OCI-LY7 (cell line): Measurements from ENCODE around the gene MAPRE3. TPM values are rescaled to one million over a fixed set of nuclear protein-coding genes. Genes with fewer than 3 reads are reported as not detected.

Experiments
- BruUV-seq: library from RNA; stranded (reverse); fragments of 400-500 nt; replicated peaks from 2 replicates; lab custom pipeline; 2021; lab: Mats Ljungman, UMichigan
- CTCF ChIA-PET: fragments of 300-600 bp; sonication (Branson Sonifier 250); formaldehyde crosslinking; loops from one replicate; lab custom pipeline; 2022; ENCODE audit warnings: antibody characterized with exemption; ENCODE audit not compliant: unreplicated experiment; lab: Charles Lee
- POLR2A ChIA-PET: fragments of 300-600 bp; sonication (Branson Sonifier 250); formaldehyde crosslinking; loops from one replicate; lab custom pipeline; 2022; ENCODE audit warnings: antibody characterized with exemption; lab: Charles Lee
- DNase-seq: peaks from one replicate; pipeline ENCODE4 v3.0.0-alpha.2; 2015; ENCODE audit warnings: low spot score
- H2AFZ ChIP-seq: fragments of 200-600 bp; sonication (generic), shearing (Covaris generic); 2 replicates; pipeline ENCODE4 v1.6.1; 2014; ENCODE audit warnings: mild to moderate bottlenecking, antibody characterized with exemption, low read length, moderate library complexity
- H3K27ac ChIP-seq: fragments of 200-600 bp; sonication (generic); 2 replicates; pipeline ENCODE4 v1.5.1; 2014; ENCODE audit warnings: mixed run types, low read depth, mild to moderate bottlenecking, moderate library complexity, low read length, inconsistent platforms; ENCODE audit not compliant: poor library complexity, severe bottlenecking
- H3K36me3 ChIP-seq: fragments of 200-600 bp; sonication (generic); 2 replicates; pipeline ENCODE4 v1.6.1; 2014; ENCODE audit warnings: mild to moderate bottlenecking, antibody characterized with exemption, low read length, moderate library complexity, mixed read lengths; ENCODE audit not compliant: insufficient read depth
- H3K4me1 ChIP-seq: fragments of 200-600 bp; sonication (generic); 2 replicates; pipeline ENCODE4 v1.5.1; 2014; ENCODE audit warnings: mild to moderate bottlenecking, low read length; ENCODE audit not compliant: insufficient read depth, poor library complexity, severe bottlenecking
- H3K4me2 ChIP-seq: fragments of 200-600 bp; sonication (generic); 2 replicates; pipeline ENCODE4 v1.6.1; 2014; ENCODE audit warnings: mild to moderate bottlenecking, low read length
- H3K4me3 ChIP-seq: fragments of 200-600 bp; sonication (generic); 2 replicates; pipeline ENCODE4 v1.5.1; 2014; ENCODE audit warnings: mild to moderate bottlenecking, low read depth, low read length; ENCODE audit not compliant: poor library complexity, severe bottlenecking
- H3K79me2 ChIP-seq: fragments of 200-600 bp; sonication (generic); 2 replicates; pipeline ENCODE4 v1.6.1; 2016; ENCODE audit warnings: low read depth, mild to moderate bottlenecking, low read length, moderate library complexity, mixed read lengths; ENCODE audit not compliant: insufficient read depth
- H3K9me2 ChIP-seq: fragments of 200-600 bp; sonication (generic); 2 replicates; pipeline ENCODE4 v1.6.1; 2016; ENCODE audit warnings: mild to moderate bottlenecking, low read length, mixed read lengths; ENCODE audit not compliant: insufficient read depth
- H3K9me3 ChIP-seq: fragments of 200-600 bp; sonication (generic); 2 replicates; pipeline ENCODE4 v1.6.1; 2014; ENCODE audit warnings: mild to moderate bottlenecking, mixed run types, low read length, mixed read lengths
- H4K20me1 ChIP-seq: fragments of 200-600 bp; sonication (generic); 2 replicates; pipeline ENCODE4 v1.6.1; 2014; ENCODE audit warnings: mild to moderate bottlenecking, antibody characterized with exemption, low read length, moderate library complexity, mixed read lengths; ENCODE audit not compliant: insufficient read depth
- EZH2phosphoT487 ChIP-seq: fragments of 200-600 bp; sonication (generic); IDR thresholded peaks from 2 replicates; pipeline ENCODE4 v1.6.1; 2018; ENCODE audit warnings: low read depth, borderline replicate concordance, mild to moderate bottlenecking, mixed run types, antibody characterized with exemption, low read length, moderate library complexity, mixed read lengths
- intact Hi-C: fragments of 100-400 bp; cut with micrococcal nuclease; formaldehyde crosslinking; loops from one replicate; pipeline ENCODE4 v1.10.0; 2022; ENCODE audit not compliant: unreplicated experiment
- total RNA-seq, 2 experiments: library from RNA; depleted of rRNA in 1 of 2; stranded (reverse); fragments of >200 nt in 1 of 2; shearing (Covaris generic) in 1 of 2; gene quantifications; 2 replicates each; pipeline ENCODE4 v1.2.3, GENCODE V29; 2014 to 2022
- TF ChIP-seq, protein P1 (sequence below): fragments of 200-600 bp; sonication (generic); conservative IDR thresholded peaks from 2 replicates; pipeline ENCODE4 v1.5.1; 2014; ENCODE audit warnings: mild to moderate bottlenecking, antibody characterized with exemption, low read length, moderate library complexity, mixed read lengths

Gene MAPRE3
- total RNA-seq, 2 experiments from 2014 or later = not detected

DNA sequence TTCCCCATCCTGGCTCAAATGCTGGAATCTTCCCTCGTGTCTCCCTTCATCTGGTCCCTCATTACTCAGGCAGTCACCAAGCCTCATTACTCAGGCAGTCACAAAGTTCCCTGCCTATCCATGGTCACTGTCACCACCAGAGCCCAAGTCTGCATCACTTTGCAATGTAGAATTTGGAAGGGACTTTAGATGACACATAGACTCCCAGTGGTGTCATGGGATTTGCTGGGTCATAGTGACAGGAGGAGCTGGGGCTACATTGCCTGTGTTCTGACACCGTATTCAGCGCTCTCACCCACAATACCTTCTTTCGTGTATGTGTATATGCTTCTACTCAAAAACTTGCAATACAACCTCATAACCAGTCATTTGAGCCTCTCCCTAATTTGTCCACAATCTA, 105.9 kb downstream of the MAPRE3 start:
- Histone ChIP-seq H3K4me1 (peaks cover 73% of the 10 kb centered on the region), H3K4me2 (no peak overlapping the region), H2AFZ (no peak overlapping the region; the same call in 1 of the 2 replicates), H3K79me2 (peaks cover 1% of the 10 kb centered on the region; the same call in 1 of the 2 replicates), H3K36me3 (no peaks in the 10 kb centered on the region), H3K27ac (peak overlapping the region; percentile 81), H3K9me2 (no peaks in the 10 kb centered on the region), H3K9me3 (no peaks in the 10 kb centered on the region), H4K20me1 (no peaks in the 10 kb centered on the region), H3K4me3 (no peak overlapping the region)
- no TSS peak for BruUV-seq
- no peak for DNase-seq
- TF ChIP-seq EZH2phosphoT487 = no peak
- TF ChIP-seq, protein P1, sequence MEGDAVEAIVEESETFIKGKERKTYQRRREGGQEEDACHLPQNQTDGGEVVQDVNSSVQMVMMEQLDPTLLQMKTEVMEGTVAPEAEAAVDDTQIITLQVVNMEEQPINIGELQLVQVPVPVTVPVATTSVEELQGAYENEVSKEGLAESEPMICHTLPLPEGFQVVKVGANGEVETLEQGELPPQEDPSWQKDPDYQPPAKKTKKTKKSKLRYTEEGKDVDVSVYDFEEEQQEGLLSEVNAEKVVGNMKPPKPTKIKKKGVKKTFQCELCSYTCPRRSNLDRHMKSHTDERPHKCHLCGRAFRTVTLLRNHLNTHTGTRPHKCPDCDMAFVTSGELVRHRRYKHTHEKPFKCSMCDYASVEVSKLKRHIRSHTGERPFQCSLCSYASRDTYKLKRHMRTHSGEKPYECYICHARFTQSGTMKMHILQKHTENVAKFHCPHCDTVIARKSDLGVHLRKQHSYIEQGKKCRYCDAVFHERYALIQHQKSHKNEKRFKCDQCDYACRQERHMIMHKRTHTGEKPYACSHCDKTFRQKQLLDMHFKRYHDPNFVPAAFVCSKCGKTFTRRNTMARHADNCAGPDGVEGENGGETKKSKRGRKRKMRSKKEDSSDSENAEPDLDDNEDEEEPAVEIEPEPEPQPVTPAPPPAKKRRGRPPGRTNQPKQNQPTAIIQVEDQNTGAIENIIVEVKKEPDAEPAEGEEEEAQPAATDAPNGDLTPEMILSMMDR = no peak
- intact Hi-C loops = no loop called here
- ChIA-PET POLR2A (no interaction called here), CTCF (no interaction called here)

Other genes with a start within 250 kb of the MAPRE3 start
- gene SLC35F6, start 206.4 kb upstream of the MAPRE3 start, total RNA-seq (2014; rRNA removed; shearing (Covaris generic)) = 10.4 and 10.6 TPM in 2 replicates
- gene SLC35F6, start 206.4 kb upstream of the MAPRE3 start, total RNA-seq (2022) = 12.9 and 15.0 TPM in 2 replicates
- gene CENPA, start 184.6 kb upstream of the MAPRE3 start, total RNA-seq (2014; rRNA removed; shearing (Covaris generic)) = 27.8 and 48.2 TPM in 2 replicates
- gene CENPA, start 184.6 kb upstream of the MAPRE3 start, total RNA-seq (2022) = 63.6 and 67.9 TPM in 2 replicates
- not detected in 2 replicates for gene DPYSL5, start 122.5 kb upstream of the MAPRE3 start, total RNA-seq (2014; rRNA removed; shearing (Covaris generic))
- not detected in 2 replicates for gene DPYSL5, start 122.5 kb upstream of the MAPRE3 start, total RNA-seq (2022)
- gene TMEM214, start 62.3 kb downstream of the MAPRE3 start, total RNA-seq (2014; rRNA removed; shearing (Covaris generic)) = 32.0 and 32.6 TPM in 2 replicates
- gene TMEM214, start 62.3 kb downstream of the MAPRE3 start, total RNA-seq (2022) = 78.6 and 79.3 TPM in 2 replicates
- 34.3 and 37.4 TPM in 2 replicates for gene AGBL5, start 81.0 kb downstream of the MAPRE3 start, total RNA-seq (2014; rRNA removed; shearing (Covaris generic))
- 42.0 and 51.8 TPM in 2 replicates for gene AGBL5, start 81.0 kb downstream of the MAPRE3 start, total RNA-seq (2022)
- gene OST4, start 101.0 kb downstream of the MAPRE3 start, total RNA-seq (2014; rRNA removed; shearing (Covaris generic)) = 147 and 214 TPM in 2 replicates
- 253 and 267 TPM in 2 replicates for gene OST4, start 101.0 kb downstream of the MAPRE3 start, total RNA-seq (2022)
- gene EMILIN1, start 108.0 kb downstream of the MAPRE3 start, total RNA-seq (2014; rRNA removed; shearing (Covaris generic)) = 2.7 and 3.2 TPM in 2 replicates
- 1.6 and 2.2 TPM in 2 replicates for gene EMILIN1, start 108.0 kb downstream of the MAPRE3 start, total RNA-seq (2022)
- 9.7 and 14.0 TPM in 2 replicates for gene KHK, start 116.1 kb downstream of the MAPRE3 start, total RNA-seq (2014; rRNA removed; shearing (Covaris generic))
- gene KHK, start 116.1 kb downstream of the MAPRE3 start, total RNA-seq (2022) = 17.9 and 19.7 TPM in 2 replicates
- not detected in 2 replicates for gene CGREF1, start 148.5 kb downstream of the MAPRE3 start, total RNA-seq (2014; rRNA removed; shearing (Covaris generic))
- gene CGREF1, start 148.5 kb downstream of the MAPRE3 start, total RNA-seq (2022) = not detected in 2 replicates
- not detected in 2 replicates for gene ABHD1, start 153.2 kb downstream of the MAPRE3 start, total RNA-seq (2014; rRNA removed; shearing (Covaris generic))
- not detected in 2 replicates for gene ABHD1, start 153.2 kb downstream of the MAPRE3 start, total RNA-seq (2022)
- 113 and 116 TPM in 2 replicates for gene PREB, start 164.0 kb downstream of the MAPRE3 start, total RNA-seq (2014; rRNA removed; shearing (Covaris generic))
- 96.8 and 106 TPM in 2 replicates for gene PREB, start 164.0 kb downstream of the MAPRE3 start, total RNA-seq (2022)
- not detected in 2 replicates for gene PRR30, start 168.8 kb downstream of the MAPRE3 start, total RNA-seq (2014; rRNA removed; shearing (Covaris generic))
- gene PRR30, start 168.8 kb downstream of the MAPRE3 start, total RNA-seq (2022) = not detected in 2 replicates
- not detected in 2 replicates for gene TCF23, start 178.4 kb downstream of the MAPRE3 start, total RNA-seq (2014; rRNA removed; shearing (Covaris generic))
- 0.25 TPM in 1 of 2 replicates, not detected in the other for gene TCF23, start 178.4 kb downstream of the MAPRE3 start, total RNA-seq (2022)
- gene ATRAID, start 241.4 kb downstream of the MAPRE3 start, total RNA-seq (2014; rRNA removed; shearing (Covaris generic)) = 75.4 and 93.3 TPM in 2 replicates
- gene ATRAID, start 241.4 kb downstream of the MAPRE3 start, total RNA-seq (2022) = 92.7 and 92.8 TPM in 2 replicates
- gene SLC5A6, start 241.6 kb downstream of the MAPRE3 start, total RNA-seq (2014; rRNA removed; shearing (Covaris generic)) = 50.1 and 55.5 TPM in 2 replicates
- gene SLC5A6, start 241.6 kb downstream of the MAPRE3 start, total RNA-seq (2022) = 47.9 and 60.1 TPM in 2 replicates
- gene CAD, start 246.7 kb downstream of the MAPRE3 start, total RNA-seq (2014; rRNA removed; shearing (Covaris generic)) = 118 and 132 TPM in 2 replicates
- gene CAD, start 246.7 kb downstream of the MAPRE3 start, total RNA-seq (2022) = 166 and 173 TPM in 2 replicates